ENCODE measurements around the gene RELN.

RELN gene

DNA sequence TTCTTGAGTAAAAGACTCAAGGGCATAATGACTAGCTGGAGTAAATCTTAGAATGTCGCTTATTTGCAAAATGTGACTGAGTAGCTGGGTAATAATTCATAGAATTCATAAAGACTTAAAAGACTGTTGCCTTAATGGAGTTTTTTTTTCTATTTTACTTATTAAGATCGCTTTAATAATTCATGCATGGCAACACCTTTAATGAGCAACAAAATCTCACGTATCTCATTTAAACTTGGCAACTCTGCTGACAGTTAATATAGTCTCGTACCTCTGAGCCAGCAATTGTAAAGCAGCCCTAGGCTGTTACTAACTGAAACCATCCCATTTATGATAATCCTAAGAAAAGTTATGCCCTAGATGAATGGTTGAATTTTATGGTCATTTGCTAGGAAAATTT, 455.7 kb downstream of the RELN start:
- no peak for TF ChIP-seq POLR2AphosphoS5 (IDR thresholded peaks at IDR 0.05; ENCODE audit: low read depth, low read length)
- no peak for TF ChIP-seq TAF1 (IDR thresholded peaks at IDR 0.05; ENCODE audit: borderline replicate concordance, insufficient read depth, low read length)
- TF ChIP-seq, protein P1, sequence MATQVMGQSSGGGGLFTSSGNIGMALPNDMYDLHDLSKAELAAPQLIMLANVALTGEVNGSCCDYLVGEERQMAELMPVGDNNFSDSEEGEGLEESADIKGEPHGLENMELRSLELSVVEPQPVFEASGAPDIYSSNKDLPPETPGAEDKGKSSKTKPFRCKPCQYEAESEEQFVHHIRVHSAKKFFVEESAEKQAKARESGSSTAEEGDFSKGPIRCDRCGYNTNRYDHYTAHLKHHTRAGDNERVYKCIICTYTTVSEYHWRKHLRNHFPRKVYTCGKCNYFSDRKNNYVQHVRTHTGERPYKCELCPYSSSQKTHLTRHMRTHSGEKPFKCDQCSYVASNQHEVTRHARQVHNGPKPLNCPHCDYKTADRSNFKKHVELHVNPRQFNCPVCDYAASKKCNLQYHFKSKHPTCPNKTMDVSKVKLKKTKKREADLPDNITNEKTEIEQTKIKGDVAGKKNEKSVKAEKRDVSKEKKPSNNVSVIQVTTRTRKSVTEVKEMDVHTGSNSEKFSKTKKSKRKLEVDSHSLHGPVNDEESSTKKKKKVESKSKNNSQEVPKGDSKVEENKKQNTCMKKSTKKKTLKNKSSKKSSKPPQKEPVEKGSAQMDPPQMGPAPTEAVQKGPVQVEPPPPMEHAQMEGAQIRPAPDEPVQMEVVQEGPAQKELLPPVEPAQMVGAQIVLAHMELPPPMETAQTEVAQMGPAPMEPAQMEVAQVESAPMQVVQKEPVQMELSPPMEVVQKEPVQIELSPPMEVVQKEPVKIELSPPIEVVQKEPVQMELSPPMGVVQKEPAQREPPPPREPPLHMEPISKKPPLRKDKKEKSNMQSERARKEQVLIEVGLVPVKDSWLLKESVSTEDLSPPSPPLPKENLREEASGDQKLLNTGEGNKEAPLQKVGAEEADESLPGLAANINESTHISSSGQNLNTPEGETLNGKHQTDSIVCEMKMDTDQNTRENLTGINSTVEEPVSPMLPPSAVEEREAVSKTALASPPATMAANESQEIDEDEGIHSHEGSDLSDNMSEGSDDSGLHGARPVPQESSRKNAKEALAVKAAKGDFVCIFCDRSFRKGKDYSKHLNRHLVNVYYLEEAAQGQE (IDR thresholded peaks at IDR 0.05; ENCODE audit: insufficient read depth in 1 of 2, low read depth in 2 of 2, low read length in 2 of 2) = no peak
- no peak for TF ChIP-seq FOXP2 (optimal IDR thresholded peaks at IDR 0.05; ENCODE audit: borderline replicate concordance, extremely low read depth, extremely low read length, insufficient read depth)
- no peak for TF ChIP-seq SIN3A (IDR thresholded peaks at IDR 0.05; ENCODE audit: borderline replicate concordance, insufficient read depth, low read length)

DNA sequence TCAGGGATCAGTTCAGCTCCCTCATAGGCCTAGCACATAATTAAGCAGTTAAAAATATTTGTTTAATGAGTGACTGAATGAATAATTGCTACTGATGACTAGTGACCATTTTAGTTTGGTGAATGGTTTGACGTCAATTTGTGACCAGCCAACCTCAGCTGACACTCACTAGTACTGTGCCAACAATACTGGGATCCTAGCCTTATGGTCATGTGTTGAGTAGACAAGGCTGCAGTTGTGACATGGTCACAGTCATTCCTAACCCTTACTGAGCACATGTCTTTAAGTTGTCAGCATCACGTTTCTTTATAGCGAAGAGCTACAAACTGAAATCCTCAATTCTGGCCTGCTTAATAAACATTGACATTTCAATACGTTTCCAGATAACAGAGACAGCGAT, 456.5 kb downstream of the RELN start:
- TF ChIP-seq SIN3A (IDR thresholded peaks at IDR 0.05; ENCODE audit: borderline replicate concordance, insufficient read depth, low read length) = no peak
- no peak for TF ChIP-seq POLR2AphosphoS5 (IDR thresholded peaks at IDR 0.05; ENCODE audit: low read depth, low read length)
- TF ChIP-seq TAF1 (IDR thresholded peaks at IDR 0.05; ENCODE audit: borderline replicate concordance, insufficient read depth, low read length) = no peak
- TF ChIP-seq FOXP2 (optimal IDR thresholded peaks at IDR 0.05; ENCODE audit: borderline replicate concordance, extremely low read depth, extremely low read length, insufficient read depth) = no peak
- TF ChIP-seq, protein P1 (IDR thresholded peaks at IDR 0.05; ENCODE audit: insufficient read depth in 1 of 2, low read depth in 2 of 2, low read length in 2 of 2) = no peak

DNA sequence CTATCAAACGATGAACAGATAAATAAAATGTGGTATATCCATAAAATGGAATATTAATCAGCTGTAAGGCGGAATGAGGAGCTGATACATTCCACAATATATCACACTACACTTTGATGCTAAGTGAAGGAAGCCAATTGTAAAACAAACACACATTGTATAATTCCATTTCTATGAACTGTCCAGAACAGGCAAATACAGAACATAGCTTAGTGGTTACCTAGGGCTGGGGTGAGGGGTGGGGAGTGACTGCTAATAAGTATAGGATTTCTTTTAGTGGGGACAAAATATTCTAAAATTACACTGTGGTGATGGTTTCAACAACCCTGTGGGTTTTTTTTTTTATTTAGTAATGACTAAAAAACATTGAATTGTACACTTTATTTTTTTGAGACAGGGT, 461.3 kb downstream of the RELN start:
- TF ChIP-seq, protein P1 (IDR thresholded peaks at IDR 0.05; ENCODE audit: insufficient read depth in 1 of 2, low read depth in 2 of 2, low read length in 2 of 2) = no peak
- no peak for TF ChIP-seq POLR2AphosphoS5 (IDR thresholded peaks at IDR 0.05; ENCODE audit: low read depth, low read length)
- TF ChIP-seq TAF1 (IDR thresholded peaks at IDR 0.05; ENCODE audit: borderline replicate concordance, insufficient read depth, low read length) = no peak
- TF ChIP-seq SIN3A (IDR thresholded peaks at IDR 0.05; ENCODE audit: borderline replicate concordance, insufficient read depth, low read length) = no peak
- TF ChIP-seq FOXP2 (optimal IDR thresholded peaks at IDR 0.05; ENCODE audit: borderline replicate concordance, extremely low read depth, extremely low read length, insufficient read depth) = no peak

DNA sequence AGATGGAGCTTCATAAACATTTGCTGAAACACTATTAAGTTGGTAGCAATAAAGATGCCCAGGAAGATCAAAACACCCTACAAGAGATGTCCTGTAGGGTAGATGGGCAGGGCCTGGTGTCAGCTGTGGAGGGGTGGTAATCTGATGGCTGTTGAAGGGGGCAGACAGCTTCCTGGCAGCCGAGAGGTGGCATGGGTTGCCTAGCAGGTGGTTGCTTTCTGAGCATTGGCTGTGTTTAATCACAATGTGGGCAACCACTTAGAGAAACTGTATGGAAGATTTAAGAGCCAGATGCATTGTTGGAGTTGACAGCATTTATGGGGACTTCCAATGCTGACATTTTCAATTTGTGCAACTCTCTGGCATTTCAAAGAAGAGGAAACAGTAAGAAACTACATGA, 463.5 kb downstream of the RELN start:
- TF ChIP-seq, protein P1 (IDR thresholded peaks at IDR 0.05; ENCODE audit: insufficient read depth in 1 of 2, low read depth in 2 of 2, low read length in 2 of 2) = no peak
- TF ChIP-seq SIN3A (IDR thresholded peaks at IDR 0.05; ENCODE audit: borderline replicate concordance, insufficient read depth, low read length) (no peak), TAF1 (IDR thresholded peaks at IDR 0.05; ENCODE audit: borderline replicate concordance, insufficient read depth, low read length) (no peak), POLR2AphosphoS5 (IDR thresholded peaks at IDR 0.05; ENCODE audit: low read depth, low read length) (no peak), FOXP2 (optimal IDR thresholded peaks at IDR 0.05; ENCODE audit: borderline replicate concordance, extremely low read depth, extremely low read length, insufficient read depth) (no peak)

Data from PFSK-1 (cell line).